SKM-1 treated with dmso at 0.1 percent for 144 hours (cell line): Measurements from ENCODE around the gene PTGIR.

ENCODE experiments used
- DNase-seq: peaks from one replicate; lab custom pipeline; 2025; ENCODE audit not compliant: unreplicated experiment; lab: John Stamatoyannopoulos, UW

Gene PTGIR

DNA sequence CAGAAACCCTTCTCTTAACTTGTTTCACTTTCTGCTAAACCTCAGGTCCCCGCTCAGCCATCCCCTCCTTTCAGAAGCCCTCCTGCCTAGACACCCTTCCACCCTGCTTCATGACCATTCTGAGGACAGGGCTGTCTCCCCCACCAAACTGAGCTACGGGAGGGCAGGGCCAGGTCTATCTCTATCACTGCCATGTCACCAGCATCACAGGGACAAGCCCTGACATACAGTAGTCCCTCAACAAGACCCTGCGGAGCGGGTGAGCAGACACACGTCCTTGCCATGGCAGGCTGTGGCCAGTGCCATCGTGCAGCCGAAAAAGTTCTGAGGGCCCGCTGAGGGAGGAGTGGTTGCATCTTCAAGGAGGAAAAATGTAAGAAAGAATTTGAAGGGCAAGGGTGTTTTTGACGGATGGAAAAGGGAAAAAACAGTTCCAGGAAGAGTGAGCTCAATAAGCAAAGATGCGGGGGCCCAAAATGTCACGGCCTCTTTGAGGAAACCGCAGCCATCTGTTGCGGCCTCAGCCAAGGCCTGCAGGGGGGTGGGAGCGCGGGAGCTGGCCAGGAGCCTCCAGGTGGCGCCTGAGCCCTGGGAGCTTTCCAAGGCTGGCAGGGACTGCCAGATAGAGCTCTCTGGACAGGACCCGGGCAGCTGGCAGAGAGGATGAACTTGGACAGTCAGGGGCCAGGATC is 8.1 kb downstream of the PTGIR start:
- no peak for DNase-seq

DNA sequence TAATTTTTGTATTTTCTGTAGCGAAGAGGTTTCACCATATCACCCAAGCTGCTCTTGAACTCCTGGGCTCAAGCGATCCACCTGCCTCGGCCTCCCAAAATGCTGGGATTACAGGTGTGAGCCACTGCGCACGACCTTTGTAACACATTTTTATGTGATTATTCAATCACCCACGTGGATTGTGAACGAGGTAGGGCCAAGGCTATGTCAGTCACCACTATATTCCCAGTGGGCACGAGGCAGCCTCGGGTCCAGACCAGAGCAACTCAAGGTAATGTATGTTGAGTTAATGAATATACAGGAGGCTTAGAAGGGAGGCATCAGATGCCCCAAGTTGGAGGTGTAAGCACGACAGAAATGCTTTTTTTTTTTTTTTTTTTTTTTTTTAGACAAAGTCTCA is 8.9 kb downstream of the PTGIR start:
- DNase-seq = no peak

DNA sequence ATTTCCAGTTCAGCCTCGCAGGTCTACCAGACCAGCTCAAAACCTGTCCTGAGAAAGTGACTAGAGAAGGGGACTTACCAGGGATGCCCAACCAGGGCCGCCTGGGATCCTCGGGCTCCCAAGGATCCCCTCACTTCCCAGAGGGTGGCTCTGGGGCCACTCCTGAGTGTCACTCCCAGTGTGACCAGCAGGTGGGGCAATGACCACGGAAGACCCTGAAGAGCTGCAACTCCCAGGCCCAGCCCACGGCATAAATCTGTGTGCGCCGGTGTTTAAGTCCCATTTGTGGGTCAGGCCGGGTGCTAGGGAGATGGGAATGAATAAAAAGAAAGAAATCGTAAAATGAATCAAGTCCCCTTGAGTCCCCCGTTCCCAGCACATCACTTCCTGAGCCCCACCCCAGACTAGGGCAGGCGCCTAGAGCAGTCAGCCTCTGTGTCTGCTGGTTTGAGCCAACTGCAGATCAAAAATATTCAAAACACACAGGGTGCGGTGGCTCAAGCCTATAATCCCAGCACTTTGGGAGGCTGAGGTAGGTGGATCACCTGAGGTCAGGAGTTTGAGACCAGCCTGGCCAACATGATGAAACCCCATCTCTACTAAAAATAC is 10.7 kb downstream of the PTGIR start:
- no peak for DNase-seq

DNA sequence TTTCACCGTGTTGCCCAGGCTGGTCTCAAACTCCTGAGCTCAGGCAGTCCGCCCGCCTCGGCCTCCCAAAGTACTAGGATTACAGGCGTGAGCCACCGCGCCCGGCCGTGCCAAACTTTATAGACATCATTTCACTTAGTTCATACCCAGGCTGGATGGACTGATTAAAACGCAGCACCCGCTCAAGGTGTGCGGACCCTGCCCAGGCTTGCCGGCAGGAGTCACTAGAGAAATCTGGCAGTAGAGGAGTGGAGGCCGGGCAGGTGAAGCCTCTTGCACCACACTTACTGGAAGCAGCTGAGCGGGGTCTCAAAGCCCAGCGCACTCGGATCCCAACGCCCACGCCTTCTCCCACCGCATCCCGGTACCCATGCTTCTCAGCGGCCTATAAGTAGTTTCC is 11.4 kb downstream of the PTGIR start:
- no peak for DNase-seq

DNA sequence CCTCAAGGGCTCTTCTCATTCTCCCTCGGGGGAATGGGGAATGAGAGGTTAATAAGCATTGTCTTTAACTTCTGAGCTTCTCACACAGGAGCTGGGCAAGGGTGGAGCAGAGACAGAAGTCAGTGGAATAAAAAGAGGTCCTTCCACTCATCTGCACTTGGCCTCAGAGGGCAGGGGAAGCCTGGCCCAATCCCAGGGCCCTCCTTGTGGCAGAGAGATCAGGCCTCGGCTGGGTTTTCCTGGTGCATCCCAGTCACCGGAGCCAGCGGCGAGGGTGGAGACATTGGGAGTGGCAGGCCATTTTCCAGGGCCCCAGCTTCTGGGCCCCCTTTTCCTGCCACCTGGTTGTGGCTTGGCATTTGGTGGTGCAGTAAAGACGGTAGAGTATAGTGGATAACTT is 13.1 kb downstream of the PTGIR start:
- no peak for DNase-seq

DNA sequence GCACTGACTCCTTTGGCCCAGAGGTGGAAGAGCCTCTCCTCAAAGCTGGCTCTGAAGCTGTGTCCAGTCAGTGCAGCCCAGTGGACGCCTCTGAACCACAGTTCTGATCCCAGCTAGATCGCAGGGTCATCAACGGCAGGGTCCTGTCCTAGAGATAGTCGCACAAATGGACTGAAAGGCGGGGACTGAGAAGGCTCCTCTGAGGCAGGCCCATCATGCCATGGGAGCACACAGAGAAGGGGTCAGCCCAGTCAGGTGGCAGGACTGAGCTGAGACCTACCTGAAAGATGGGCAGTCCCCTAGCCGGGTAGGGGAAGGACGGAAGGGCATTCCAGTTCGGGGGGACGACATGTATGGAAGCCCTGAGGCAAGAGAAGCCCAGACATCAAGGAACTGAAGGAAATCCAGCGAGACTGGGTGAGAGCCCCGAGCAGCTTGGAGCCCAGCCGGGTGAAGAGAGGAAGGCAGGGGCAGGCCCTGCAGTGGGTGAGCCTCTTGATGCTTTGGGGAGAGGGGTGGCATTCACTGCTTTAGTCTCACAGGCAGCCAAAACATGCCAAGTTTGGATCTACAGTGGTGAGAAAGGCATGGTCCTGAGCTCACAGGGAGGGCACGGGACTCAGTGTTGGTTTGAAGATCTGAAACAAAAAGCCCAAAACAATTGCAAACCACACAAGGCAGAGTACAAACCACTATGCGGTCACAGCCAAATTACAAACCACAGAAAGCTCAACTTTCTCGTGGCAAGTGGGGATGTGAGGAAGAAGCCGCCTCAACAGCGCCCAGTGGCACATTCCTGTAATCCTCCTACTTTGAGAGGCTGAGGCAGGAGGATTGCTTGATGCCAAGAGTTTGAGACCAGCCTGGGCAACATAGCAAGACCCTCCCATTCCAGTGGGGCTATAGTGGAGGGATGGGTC is 13.8 kb downstream of the PTGIR start:
- no peak for DNase-seq

DNA sequence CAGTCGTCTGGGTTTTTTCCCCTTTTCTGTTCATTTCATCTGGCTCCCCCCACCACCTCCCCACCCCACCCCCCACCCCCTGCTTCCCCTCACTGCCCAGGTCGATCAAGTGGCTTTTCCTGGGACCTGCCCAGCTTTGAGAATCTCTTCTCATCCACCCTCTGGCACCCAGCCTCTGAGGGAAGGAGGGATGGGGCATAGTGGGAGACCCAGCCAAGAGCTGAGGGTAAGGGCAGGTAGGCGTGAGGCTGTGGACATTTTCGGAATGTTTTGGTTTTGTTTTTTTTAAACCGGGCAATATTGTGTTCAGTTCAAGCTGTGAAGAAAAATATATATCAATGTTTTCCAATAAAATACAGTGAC is 14.5 kb downstream of the PTGIR start:
- DNase-seq = no peak

DNA sequence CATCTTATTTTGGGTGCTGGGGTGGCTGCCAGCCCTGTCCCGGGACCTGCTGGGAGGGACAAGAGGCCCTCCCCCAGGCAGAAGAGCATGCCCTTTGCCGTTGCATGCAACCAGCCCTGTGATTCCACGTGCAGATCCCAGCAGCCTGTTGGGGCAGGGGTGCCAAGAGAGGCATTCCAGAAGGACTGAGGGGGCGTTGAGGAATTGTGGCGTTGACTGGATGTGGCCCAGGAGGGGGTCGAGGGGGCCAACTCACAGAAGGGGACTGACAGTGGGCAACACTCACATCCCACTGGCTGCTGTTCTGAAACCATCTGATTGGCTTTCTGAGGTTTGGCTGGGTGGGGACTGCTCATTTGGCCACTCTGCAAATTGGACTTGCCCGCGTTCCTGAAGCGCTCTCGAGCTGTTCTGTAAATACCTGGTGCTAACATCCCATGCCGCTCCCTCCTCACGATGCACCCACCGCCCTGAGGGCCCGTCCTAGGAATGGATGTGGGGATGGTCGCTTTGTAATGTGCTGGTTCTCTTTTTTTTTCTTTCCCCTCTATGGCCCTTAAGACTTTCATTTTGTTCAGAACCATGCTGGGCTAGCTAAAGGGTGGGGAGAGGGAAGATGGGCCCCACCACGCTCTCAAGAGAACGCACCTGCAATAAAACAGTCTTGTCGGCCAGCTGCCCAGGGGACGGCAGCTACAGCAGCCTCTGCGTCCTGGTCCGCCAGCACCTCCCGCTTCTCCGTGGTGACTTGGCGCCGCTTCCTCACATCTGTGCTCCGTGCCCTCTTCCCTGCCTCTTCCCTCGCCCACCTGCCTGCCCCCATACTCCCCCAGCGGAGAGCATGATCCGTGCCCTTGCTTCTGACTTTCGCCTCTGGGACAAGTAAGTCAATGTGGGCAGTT is 15.1 kb downstream of the PTGIR start:
- DNase-seq = no peak

DNA sequence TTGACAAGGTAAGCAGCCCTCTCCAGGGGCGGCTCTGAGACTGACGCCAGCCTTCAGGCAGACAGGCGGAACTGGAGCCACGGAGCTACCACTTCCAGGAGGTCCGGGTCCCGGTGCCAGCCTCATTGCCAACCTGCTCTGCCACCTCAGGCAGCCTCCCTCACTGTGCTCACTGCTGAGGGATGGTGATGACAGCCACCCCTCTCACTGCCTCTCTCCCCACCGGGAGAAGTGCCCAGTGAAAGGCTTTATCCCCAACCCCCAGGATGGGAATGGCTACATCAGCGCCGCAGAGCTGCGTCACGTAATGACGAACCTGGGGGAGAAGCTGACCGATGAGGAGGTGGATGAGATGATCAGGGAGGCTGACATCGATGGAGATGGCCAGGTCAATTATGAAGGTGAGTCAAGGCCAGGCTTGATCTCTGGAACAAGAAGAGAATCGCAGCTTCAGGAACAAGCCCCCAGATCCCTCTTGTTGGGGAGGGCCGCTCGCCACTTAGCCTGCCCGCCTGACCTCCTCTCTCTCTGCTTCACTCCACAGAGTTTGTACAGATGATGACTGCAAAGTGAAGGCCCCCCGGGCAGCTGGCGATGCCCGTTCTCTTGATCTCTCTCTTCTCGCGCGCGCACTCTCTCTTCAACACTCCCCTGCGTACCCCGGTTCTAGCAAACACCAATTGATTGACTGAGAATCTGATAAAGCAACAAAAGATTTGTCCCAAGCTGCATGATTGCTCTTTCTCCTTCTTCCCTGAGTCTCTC is 16.1 kb downstream of the PTGIR start:
- no peak for DNase-seq

DNA sequence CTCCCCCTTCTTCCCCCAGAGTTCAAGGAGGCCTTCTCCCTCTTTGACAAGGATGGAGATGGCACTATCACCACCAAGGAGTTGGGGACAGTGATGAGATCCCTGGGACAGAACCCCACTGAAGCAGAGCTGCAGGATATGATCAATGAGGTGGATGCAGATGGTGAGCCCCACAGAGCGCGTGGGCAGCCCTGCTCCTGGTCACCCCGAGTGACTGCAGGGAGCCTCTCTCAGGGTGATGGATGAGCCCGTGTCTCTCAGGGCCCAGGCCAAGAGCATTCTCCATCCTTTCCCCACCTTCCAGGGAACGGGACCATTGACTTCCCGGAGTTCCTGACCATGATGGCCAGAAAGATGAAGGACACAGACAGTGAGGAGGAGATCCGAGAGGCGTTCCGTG is 16.7 kb downstream of the PTGIR start:
- DNase-seq = no peak

DNA sequence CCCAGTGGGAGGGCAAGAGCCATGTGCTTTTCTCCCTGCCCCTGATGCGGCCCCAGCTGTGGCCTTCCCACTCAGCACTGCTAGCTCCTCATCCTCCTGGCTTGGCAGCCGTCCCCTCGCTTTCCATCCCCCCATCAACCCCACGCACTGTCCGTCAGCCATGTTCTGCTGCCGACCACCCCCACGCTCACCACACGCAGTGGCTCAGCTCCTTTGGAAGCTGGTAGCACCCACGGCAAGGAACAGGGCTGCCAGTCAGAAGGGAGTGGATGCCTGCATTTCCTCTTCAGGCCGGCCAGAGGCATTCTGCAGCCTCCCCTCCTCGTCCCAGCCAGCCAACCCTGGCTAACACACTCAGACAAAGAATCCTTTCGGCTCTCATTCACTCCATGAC is 17.4 kb downstream of the PTGIR start:
- peak; percentile 99 for DNase-seq

DNA sequence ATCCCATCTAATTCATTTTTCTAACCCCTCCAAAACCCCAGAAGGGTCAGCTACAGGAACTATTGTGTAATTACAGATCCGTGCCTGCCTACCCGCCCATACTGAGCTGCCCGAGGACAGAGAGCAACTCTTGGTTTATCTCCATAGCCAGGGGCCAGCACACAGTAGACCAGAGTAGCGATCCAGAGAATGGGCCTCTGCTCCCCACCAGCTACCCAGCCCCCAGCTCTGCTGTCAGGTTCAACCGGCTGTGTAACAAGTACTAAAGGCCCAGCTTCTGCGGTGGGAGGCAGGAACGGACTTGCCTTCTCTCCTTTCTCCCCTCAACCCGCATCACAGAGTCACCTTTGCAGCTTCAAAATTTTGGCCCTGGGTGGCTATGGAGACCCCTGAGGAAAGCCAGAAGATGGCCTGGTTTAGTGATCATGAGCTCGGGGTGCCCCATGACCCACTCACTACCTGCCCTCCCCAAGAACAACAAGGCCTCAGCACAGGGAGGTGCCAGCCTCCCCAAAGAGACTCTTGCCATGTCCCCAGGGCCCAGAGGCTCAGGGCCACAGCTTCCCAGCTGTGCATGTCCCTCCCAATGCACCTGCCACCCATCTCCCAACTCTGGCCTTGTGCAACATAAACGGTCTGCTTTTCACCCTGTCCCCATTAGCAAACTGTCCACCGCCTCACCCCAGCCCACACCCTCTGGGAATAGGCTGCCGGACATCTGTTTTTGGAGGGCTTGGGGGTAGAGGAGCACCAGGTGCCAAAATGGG is 18.0 kb downstream of the PTGIR start:
- no peak for DNase-seq

DNA sequence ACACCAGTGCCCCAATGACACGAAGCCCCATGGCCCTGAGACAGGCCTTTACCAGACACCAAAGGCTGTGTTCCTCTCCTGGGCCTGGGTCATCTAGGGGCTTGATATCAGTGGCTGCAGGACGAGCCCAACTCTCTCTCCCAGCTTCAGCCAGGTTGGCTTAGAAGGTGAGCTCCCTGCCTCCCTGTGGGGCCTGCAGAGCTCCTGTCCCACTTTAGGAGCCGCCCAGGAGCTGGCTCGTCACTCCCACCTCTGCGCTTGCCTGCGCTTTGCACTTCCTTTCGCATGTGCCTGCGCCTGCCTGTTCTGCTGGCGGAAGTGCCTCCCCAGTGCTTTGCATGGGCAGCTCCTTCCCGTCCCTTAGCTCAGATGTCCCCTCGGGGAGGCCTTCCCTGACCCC is 18.9 kb downstream of the PTGIR start:
- DNase-seq = no peak

DNA sequence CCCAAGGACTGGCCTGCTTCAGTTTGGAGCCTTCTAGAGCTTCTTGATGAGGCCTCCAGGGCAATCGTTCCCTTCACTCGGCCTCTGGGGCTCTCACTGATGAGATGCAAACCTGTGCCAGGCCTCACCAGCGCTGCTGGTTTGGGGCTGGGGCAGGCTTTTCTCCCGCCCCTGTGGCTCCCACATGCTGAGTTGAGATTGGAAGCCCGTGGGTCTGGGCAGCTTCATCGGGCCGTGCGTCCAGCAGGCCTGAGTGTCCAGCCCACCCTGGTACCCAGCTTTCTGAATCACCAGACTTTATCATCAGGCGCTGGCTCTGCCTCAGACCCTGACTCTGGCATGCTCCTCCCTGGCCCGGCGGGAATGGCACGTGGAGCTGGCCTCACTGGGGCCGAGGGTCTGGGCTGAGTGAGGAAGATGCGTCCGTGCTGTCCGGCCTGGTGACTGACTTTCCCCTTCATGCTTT is 19.5 kb downstream of the PTGIR start:
- no peak for DNase-seq

DNA sequence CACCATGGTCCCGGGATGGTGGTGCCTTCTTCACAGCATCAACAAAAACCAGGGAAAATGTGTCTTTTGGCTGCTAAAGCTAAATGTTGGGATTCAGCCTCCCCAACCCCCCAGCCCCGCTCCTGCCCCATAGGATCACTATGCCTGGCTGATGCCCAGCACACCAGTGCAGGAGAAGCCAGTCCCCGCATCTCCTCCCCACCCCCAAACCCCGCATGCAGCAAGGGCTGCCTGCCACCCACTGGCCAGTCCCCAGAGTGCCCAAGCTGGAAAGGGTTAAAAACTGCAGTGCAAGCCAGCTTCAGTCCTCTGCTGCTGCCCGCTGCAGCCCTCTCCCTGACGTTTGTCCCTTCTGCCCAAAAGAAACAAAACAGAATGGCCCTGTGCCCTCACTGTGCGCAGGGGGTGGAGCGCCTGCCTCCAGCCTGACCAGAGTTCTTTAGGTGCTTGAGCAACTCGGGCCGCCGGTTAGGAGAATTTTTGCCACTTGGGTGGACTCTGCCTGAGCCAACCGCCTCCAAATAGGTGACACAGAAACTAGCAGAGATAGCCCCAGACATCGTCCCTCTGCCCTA is 20.0 kb downstream of the PTGIR start:
- DNase-seq = no peak

DNA sequence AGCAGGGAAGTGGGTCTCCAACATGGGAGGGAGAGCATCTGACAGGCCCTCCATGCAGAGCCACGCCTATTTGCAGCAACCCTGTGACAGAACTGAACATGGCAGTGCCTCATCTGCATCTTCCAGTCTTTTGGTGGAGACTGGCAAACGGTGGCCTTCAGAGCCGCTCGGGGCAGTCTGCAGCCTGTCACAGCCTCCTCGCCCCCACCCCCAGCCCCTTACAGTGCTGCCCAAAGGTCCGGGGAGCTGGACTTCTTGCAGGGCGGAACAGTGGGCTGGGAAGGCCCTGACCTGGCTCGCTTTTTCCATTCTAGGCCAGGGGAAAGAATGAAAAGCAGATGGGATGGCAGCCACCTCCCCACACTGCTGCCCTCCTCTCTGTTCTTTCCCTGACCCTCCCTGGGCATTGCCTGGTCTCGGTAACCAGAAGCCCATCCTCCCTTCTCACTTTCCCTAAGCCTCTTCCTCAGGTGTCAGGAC is 21.1 kb downstream of the PTGIR start:
- DNase-seq = no peak

DNA sequence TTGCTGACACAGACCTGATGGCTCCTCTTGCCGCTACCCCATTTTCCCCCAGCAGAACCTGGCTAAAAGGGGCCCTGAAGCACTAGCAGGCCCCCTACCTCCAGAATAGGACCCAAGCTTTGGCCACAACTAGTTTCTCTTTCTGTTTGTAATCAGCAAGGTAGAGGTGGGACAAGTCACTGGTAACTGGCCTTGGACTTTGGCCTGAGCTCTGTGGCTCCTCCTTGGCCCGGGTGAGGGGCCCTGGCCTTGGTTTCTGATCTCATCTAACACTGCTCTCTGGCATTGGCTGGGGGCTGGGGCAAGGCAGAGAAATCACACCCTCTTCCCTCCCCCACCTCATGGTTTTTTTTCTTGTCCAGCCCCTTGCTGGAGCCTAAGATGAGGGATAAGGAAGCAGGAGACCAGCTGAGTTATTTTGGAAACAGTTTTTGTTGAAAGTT is 21.7 kb downstream of the PTGIR start:
- DNase-seq = no peak

DNA sequence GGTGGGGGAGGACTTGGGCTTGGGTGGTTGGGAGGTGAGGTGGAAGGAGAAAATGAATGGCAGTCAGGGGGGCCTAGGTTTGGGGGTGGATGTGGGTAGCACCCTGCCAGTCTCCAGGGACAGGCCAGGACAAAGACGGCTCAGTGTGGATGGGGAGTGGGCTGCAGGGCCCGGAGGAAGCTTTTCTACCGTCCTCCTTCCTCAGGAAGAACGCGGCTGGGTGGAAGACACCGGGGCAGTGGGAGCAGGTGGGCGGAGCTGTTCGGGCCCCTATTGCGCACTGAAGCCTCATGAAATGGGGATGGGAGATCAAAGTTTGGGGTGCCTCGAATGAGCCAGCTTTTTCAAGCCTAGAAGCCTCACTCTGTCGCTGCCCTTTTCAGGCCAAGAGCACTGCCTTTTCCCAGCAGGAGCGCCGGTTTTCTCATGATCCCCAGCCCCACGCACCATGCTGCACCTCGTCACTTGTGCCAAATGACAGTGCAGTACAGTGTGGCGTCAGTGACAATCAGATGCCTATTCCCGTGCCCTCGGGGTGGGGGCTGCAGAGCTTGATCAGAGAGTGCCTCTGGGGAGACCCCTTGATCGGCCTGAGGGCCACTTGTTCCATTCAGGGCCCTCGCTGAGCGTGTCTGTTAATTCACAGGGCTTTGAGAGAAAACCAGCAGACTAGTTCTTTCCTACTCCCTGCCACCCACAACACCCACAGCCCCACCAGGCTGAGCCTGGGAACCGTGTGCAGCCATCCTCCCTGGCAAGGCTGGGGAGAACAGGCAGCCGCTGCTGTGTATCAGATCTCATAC is 22.3 kb downstream of the PTGIR start:
- no peak for DNase-seq
